ENCODE results near the gene MIX23. TPM values are rescaled to one million over a fixed set of nuclear protein-coding genes. Genes with fewer than 3 reads are reported as not detected.

MIX23 gene
- total and polyA plus RNA-seq, 10 of the 15 experiments (the other 5 are each of a cell fraction or from before 2014, with no cell fraction given), result 30.0 to 176 (median 62.4) TPM

GRCh38 chr3:122322095-122323075, 60.6 kb downstream of the MIX23 start:
- no peaks in the 10 kb centered on the region for H3K36me3 ChIP-seq (ENCODE audit: control insufficient read depth in 2 of 2, insufficient read depth in 2 of 2, low read length in 1 of 2)
- SMC1A ChIA-PET (ENCODE audit: uncharacterized antibody, unreplicated experiment), result interaction anchor here (0.7 to 6.5 kb wide), 31 partner anchors 8 to 775 kb away, joined by 3 to 65 read pairs (median 4); partner anchors contain the start of gene WDR5B
- POLR2A ChIA-PET, result interaction anchor here (0.5 to 2.2 kb wide), 17 partner anchors 9 to 311 kb away, joined by 3 to 26 read pairs (median 3); partner anchors contain the start of genes FAM162A, MIX23 and WDR5B
- CTCF ChIA-PET, result interaction anchor here (0.6 to 7.2 kb wide), 17 partner anchors 11 to 247 kb away, joined by 3 to 80 read pairs (median 5); partner anchors contain the start of gene FAM162A
- H3K79me2 ChIP-seq (ENCODE audit: control insufficient read depth, insufficient read depth, low read length), result no peaks in the 10 kb centered on the region
- in situ Hi-C loops (cut with MboI) (no loop called here), intact Hi-C loops (cut with micrococcal nuclease; ENCODE audit: unreplicated experiment) (loop anchor here (2.0 kb wide), 1 partner anchor 16 kb away; no protein-coding TSS in a partner anchor)
- H3K4me1 ChIP-seq (ENCODE audit: control insufficient read depth, insufficient read depth, low read length), result peaks cover 37% of the 10 kb centered on the region
- DNase-seq (ENCODE audit: low read depth, low spot score) (no peak), FAIRE-seq (no peak), ATAC-seq (peak; percentile 92)
- no TSS peak for BruUV-seq (replicated peaks)
- peak overlapping the region; percentile 31; the same call in 1 of the 2 replicates for H3K9ac ChIP-seq (ENCODE audit: control insufficient read depth, insufficient read depth, low read length)
- no peaks in the 10 kb centered on the region for H3K27me3 ChIP-seq (replicated peaks in 1 of 2; ENCODE audit: control insufficient read depth in 2 of 2, insufficient read depth in 2 of 2, low read length in 1 of 2)
- H3K4me2 ChIP-seq (ENCODE audit: control insufficient read depth, insufficient read depth), result peak overlapping the region; percentile 72
- H3K27ac ChIP-seq (ENCODE audit: control insufficient read depth, insufficient read depth), result peak overlapping the region; percentile 84
- no peak overlapping the region for H3K4me3 ChIP-seq
- WGBS (ENCODE audit: insufficient coverage, insufficient replicate concordance, low lambda C conversion rate, missing lambda C conversion rate), result 34% methylated on average over 5 of the region's 5 CpGs
- H2AFZ ChIP-seq (ENCODE audit: control insufficient read depth, low read depth, low read length), result peak overlapping the region; percentile 78
- H3K9me3 ChIP-seq (replicated peaks; ENCODE audit: control insufficient read depth, insufficient read depth, low read length), result peaks cover 2% of the 10 kb centered on the region; the same call in 1 of the 3 replicates
- RAD21 ChIA-PET (ENCODE audit: unreplicated experiment), result interaction anchor here (0.5 to 3.6 kb wide), 30 partner anchors 9 to 775 kb away, joined by 3 to 72 read pairs (median 4); partner anchors contain the start of genes FAM162A and MIX23
- no peaks in the 10 kb centered on the region for H4K20me1 ChIP-seq (ENCODE audit: control insufficient read depth, insufficient read depth)
- TF ChIP-seq CREM (IDR thresholded peaks at IDR 0.05; ENCODE audit: low read depth) (0 out of 2 replicates have a peak, but pooled peaks have one; percentile 20), MYC (IDR thresholded peaks at IDR 0.05; ENCODE audit: insufficient read depth, insufficient read length, insufficient replicate concordance, low read length, severe bottlenecking) (no peak), ZZZ3 (IDR thresholded peaks at IDR 0.05; ENCODE audit: control insufficient read depth, insufficient read length, low read depth) (no peak), E2F4 (IDR thresholded peaks at IDR 0.05; ENCODE audit: low read depth, low read length) (no peak), ZBTB33 (IDR thresholded peaks at IDR 0.05) (no peak), PKNOX1 (IDR thresholded peaks at IDR 0.05) (peak; percentile 77), RAD51 (IDR thresholded peaks at IDR 0.05) (no peak), CBFB (IDR thresholded peaks at IDR 0.05; ENCODE audit: low read depth) (peak; percentile 57), HCFC1 (IDR thresholded peaks at IDR 0.05; ENCODE audit: low read length) (no peak), YY1 (IDR thresholded peaks at IDR 0.05; ENCODE audit: low read depth, low read length) (no peak), ATF2 (IDR thresholded peaks at IDR 0.05; ENCODE audit: low read length) (0 out of 2 replicates have a peak, but pooled peaks have one; percentile 42), POLR2AphosphoS5 (IDR thresholded peaks at IDR 0.05; ENCODE audit: low read length) (0 out of 2 replicates have a peak, but pooled peaks have one; percentile 55), RBBP5 (conservative IDR thresholded peaks at IDR 0.05) (no peak), DPF2 (IDR thresholded peaks at IDR 0.05) (0 out of 2 replicates have a peak, but pooled peaks have one; percentile 29), FOXM1 (IDR thresholded peaks at IDR 0.05; ENCODE audit: low read depth, low read length) (0 out of 2 replicates have a peak, but pooled peaks have one; percentile 66), TBL1XR1 (IDR thresholded peaks at IDR 0.05; ENCODE audit: low read depth, low read length) (no peak; the same call in 1 of the 2 replicates), CHD2 (IDR thresholded peaks at IDR 0.05; ENCODE audit: borderline replicate concordance, low read depth, low read length) (no peak), RUNX3 (IDR thresholded peaks at IDR 0.05; ENCODE audit: low read length) (peak; percentile 86)

Measured in GM12878 (cell line).